ENCODE measurements around the gene ZNF281.

DNA sequence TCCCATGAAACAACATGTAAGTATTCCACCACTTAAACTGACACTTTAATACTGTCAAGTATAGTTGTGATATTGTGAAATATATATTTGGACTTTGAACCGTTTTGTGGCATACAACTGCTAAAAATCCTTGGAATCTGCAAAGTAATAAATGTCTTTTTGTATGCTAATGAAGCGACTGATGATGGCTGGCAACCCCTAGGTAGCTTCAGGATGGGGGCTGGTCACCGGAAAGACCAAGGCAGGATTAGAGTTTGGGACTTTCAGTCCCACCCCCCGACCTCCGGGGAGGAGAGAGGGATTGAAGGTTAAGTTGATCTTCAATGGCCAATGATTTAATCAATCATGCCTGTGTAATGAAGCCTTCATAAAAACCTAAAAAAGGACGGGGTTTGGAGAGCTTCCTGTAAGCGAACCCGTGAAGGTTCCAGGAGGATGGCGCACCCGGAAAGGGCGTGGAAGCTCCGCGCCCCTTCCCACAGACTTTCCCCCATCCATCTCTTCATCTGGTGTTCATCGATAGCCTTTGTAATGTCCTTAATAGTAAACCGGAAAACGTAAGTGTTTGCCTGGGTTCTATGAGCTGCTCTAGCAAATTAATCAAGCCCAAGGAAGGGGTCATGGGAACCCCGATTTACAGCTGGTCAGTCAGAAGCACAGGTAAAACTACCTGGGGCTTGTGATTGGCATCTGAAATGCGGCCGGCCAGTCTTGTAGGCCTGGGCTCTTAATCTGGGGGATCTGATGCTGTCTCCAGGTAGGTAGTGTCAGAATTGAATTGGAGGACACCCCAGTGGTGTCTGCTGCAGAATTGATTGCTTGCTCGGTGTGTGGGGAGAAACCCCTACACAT lies 1.8 kb upstream of the ZNF281 start:
- TF ChIP-seq, protein P1, sequence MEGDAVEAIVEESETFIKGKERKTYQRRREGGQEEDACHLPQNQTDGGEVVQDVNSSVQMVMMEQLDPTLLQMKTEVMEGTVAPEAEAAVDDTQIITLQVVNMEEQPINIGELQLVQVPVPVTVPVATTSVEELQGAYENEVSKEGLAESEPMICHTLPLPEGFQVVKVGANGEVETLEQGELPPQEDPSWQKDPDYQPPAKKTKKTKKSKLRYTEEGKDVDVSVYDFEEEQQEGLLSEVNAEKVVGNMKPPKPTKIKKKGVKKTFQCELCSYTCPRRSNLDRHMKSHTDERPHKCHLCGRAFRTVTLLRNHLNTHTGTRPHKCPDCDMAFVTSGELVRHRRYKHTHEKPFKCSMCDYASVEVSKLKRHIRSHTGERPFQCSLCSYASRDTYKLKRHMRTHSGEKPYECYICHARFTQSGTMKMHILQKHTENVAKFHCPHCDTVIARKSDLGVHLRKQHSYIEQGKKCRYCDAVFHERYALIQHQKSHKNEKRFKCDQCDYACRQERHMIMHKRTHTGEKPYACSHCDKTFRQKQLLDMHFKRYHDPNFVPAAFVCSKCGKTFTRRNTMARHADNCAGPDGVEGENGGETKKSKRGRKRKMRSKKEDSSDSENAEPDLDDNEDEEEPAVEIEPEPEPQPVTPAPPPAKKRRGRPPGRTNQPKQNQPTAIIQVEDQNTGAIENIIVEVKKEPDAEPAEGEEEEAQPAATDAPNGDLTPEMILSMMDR (IDR thresholded peaks at IDR 0.05; ENCODE audit: low read depth, low read length) = no peak
- no peak for TF ChIP-seq EZH2phosphoT487 (IDR thresholded peaks at IDR 0.05; ENCODE audit: low read depth)
